GM18873 (cell line): ENCODE data around the gene PDXDC1.
"Not testable (repeated sequence)": the region's sequence is repeated elsewhere in the genome, so short reads cannot be mapped to it uniquely, and the experiment has no call there.

Source experiments
- ATAC-seq: cut with Tn5 transposase; IDR thresholded peaks from one replicate; pipeline ENCODE4 v1.9.1; 2021; ENCODE audit warnings: mild to moderate bottlenecking, moderate library complexity, moderate number of reproducible peaks; ENCODE audit not compliant: unreplicated experiment, low FRiP score

Gene PDXDC1

DNA sequence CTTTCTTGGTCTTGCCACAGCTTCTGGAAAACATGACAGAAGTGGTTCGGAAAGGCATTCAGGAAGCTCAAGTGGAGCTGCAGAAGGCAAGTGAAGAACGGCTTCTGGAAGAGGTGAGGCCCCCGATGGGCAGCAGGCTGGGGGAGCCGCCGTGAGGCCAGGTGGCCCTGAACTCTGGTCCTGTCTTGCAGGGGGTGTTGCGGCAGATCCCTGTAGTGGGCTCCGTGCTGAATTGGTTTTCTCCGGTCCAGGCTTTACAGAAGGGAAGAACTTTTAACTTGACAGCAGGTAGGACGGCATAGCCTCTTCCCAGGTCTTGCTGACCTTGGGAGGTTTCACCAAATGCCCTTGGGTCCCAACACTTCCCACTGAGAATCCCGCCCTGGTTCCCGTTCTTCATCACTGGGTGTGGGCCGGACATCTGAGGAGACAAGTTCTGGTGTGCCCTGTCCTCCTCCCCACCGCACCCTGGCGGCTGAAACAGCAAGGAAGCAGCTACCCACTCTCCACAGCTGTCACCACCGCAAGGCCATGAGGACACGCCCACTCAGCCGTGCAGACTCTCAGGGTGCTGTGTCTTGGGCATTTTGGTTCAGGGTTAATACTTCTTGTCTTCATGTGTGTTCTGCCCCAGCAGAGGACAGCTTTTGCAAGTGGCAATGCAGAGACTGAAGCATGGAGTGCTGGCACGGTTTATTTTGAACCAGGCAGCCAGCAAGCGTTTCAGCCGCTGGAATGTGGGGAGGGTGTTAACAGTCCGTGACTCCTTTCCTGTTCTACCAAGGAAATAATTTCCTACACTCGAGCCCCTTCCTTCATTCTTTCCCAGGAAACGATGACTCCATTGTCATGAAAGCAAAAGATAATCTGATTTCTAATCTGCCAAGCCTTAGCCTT is 59.7 kb downstream of the PDXDC1 start:
- ATAC-seq = no peak

GRCh38 chr16:15035163-15035729 is 60.4 kb downstream of the PDXDC1 start:
- no peak for ATAC-seq

DNA sequence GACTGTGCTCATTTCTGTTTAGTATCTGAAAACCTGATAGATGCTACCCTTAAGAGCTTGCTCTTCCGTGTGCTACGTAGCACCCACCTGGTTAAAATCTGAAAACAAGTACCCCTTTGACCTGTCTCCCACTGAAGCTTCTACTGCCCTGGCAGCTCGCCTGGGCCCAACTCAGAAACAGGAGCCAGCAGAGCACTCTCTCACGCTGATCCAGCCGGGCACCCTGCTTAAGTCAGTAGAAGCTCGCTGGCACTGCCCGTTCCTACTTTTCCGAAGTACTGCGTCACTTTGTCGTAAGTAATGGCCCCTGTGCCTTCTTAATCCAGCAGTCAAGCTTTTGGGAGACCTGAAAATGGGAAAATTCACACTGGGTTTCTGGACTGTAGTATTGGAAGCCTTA is 62.2 kb downstream of the PDXDC1 start:
- no peak for ATAC-seq

DNA sequence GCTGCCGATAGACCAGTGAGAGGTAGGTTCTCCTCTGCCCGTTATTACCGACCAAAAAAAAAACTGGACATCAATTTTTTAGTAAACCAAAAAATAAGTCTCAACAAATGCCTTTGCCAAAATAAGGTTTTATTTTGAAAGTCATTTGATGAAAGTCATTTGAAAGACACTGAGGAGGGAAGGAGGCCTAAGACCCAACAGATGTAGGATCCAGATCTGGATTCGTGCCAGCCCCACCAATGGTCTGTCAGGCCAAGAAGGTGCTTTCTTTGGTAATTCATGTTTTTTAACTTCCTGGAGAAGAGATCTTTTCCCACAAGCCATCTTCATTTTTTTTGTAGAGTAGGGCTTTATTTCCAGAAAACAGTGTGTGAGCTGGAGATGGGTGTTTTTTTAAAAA is 62.9 kb downstream of the PDXDC1 start:
- no peak for ATAC-seq

GRCh38 chr16:15038689-15039088 is 63.9 kb downstream of the PDXDC1 start:
- ATAC-seq = no peak

DNA sequence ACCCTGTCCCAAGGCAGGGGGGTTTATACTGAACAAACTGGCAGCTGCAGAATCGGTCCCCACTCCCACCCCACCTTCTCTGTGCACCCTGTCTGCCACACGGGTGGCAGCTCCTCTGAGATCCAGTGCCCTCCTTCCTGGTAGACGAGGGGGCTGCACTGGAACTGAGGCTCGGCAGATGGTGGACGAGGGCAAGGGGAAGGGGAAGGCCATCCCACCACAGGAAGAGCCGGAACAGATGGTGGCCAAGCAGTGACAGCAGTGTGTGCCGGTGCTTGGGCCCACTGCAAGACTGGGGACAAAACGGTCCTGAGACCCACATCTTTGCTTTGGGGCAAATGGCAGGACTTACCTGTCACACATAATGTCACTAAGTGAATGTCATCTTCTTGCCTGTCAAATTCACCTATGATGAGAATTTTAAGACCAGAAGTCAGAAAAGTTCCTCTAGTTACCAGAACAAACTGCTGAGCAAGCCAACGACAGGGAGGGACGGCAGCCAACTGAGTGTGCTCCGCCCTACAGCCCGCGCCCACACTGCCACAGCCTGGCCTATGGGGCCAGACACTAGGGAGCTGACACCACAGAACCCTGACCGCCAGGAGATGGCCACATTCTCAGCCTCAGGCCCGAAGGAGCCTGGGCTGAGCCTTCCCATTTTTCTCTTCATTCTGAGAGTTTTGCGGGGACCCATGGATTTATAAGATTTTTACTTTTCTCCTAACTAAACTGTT is 66.6 kb downstream of the PDXDC1 start:
- ATAC-seq = no peak

- ATAC-seq = no peak
Observed at GRCh38 chr16:15043344-15043743, 68.5 kb downstream of the PDXDC1 start.

- ATAC-seq = no peak
Observed at GRCh38 chr16:15044286-15044685, 69.5 kb downstream of the PDXDC1 start.

DNA sequence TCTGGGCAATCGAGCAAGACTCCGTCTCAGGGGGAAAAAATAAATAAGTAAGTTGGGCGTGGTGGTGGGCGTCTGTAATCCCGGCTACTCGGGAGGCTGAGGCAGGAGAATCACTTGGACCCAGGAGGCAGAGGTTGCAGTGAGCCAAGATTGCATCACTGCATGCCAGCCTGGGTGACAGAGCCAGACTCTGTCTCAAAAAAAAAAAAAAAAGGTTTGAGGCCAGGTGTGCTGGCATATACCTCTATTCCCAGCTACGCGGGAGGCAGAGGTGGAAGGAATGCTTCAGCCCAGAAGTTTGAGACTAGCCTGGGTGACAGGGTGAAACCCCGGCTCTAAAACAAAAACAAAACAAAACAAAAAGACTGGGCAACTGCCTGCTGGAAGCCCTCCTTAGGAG is 70.4 kb downstream of the PDXDC1 start:
- ATAC-seq = not testable (repeated sequence)

DNA sequence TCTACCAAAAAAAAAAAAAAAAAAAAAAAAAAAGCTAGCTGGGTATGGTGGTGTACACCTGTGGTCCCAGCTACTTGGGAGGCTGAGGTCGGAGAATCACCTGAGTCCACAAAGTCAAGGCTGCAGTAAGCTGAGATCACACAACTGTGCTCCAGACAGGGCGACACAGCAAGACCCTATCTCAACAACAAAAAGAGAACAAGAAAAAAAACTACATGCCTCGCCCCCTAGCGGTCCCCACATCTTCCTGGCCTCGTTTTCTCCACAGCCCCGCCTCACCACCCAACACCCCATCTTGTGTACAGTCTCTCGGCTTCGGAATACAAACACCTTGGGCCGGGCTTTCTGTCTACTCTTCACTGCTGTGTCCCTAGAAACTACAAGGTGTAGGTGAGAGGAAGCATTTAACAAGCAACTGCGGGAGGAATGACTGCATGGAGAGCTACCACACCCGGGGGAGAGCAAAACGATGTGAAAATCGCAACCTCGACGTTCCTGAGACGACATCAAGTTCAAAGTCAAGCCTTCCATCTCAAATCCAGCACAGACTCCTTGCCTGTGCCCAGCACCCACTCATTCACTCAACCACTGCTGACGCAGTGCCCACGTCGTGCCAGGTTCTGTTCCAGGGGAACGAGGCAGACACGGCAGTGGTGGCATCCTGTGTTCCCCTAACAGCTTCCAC is 72.0 kb downstream of the PDXDC1 start:
- ATAC-seq = no peak

DNA sequence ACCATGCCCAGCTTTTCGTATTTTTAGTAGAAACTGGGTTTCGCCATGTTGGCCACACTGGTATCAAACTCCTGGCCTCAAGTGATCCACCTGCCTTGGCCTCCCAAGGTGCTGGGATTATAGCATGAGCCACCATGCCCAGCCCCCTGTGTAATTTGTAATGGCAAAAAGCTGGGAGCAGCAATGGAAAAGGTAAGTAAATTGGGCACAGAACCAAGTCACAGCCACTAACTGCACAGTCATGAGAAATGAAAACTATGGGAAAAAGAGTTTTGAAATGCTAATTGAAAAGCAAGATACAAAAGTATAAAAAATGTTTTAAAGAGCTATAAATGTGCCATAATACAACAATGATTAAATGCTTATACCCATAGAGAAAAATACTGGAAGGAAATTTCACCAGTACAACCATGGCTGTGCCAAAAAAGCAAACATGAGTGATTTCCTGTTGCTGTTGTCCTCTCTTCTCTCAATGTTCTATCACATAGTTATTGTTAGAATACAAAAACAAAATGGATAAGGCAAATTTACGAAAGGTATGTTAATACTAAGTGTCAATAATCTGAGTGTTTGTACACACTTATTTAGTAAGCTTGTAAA is 74.9 kb downstream of the PDXDC1 start:
- ATAC-seq = no peak

DNA sequence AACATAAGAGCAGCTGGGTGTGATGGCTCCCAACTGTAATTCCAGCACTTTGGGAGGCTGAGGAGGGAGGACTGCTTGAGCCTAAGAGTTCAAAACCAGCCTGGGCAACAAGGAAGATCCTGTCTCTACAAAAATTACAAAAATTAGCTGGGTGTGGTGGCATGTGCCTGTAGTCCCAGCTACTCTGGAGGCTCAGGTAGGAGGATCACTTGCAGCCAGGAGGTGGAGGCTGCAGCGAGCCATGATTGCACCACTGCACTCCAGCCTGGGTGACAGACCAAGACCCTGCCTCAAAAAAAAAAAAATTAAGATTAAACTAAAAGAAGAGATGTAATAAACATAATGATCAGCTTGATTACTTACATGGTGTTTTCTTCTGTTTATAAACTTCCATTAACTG is 75.6 kb downstream of the PDXDC1 start:
- not testable (repeated sequence) for ATAC-seq

DNA sequence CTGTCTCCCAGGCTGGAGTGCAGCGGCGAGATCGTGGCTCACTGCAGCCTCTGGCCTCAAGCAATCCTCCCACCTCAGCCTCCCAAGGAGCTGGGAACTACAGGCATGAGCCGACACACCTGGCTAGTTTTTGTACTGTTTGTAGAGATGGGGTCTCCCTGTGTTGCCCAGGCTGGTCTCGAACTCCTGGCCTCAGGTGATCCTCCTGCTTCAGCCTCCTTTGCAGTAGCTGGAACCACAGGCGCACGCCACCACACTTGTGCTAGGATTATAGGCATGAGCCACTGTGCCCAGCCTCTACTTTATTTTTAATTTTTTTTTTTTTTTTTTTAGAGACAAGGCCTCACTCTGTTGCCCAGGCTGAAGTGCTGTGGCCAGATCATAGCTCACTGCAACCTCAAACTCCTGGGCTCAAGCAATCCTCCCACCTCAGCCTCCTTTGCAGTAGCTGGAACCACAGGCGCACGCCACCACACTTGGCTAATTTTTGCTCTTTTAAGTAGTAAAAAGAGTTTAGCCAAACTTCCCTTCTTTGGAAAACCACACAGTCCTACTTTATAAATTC is 76.6 kb downstream of the PDXDC1 start:
- no peak for ATAC-seq

GRCh38 chr16:15052747-15053476 is 78.1 kb downstream of the PDXDC1 start:
- ATAC-seq = no peak

DNA sequence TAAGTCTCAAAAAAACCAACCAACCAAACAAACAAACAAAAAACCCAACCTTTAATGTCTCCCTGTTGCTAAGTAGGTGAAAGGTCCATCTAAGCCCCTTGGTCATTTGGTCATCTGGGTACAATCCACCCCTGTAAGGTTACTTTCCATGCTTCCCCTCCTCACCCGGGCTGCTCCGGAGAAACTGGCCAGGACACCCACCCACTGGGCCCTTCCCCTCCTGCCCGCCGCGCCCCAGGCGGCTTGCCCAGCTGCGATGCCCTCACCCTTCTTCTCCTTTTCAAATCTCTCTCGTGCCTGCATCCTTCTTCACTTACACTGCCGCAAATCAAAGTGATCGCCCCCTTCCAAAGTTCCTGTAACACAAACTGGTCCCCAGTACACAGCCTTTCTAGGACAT is 79.1 kb downstream of the PDXDC1 start:
- ATAC-seq = no peak

DNA sequence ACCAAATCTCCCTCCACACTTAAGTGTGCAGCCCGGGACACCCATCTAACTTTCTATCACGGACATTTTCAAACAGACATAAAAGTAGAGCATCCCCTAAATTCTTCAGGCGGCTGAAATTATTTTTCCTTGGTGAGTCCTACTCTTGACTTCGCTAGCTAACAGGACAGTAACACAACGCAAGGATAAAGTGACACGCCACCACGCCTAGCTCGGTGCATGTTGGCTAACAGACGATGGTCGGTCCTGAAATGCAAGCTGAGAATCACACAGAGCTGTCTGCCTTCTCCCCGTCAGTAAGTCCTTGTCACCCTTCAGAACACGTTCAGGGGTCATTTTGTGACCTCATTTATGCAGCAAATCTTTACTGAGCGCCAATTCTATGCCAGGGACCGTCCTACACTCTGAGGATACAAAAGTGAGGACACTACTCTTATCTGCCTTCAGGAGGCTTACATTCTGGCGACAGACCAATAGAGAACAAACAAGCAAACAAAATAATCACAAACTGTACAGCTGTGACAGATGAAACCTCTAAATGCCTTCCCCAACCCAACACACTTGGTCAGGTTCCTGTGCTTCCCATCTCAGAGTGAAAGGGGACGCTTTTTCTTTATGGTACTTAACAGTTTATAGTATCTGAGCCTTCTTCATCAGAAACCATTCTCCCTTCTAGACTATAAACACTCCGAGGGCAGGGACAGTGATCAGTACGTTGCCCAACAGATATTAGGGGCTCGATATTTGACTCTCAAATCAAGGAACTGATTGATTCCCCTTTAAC is 79.7 kb downstream of the PDXDC1 start:
- ATAC-seq = no peak

- ATAC-seq = peak; percentile 42
Observed at GRCh38 chr16:15055141-15056053, 80.6 kb downstream of the PDXDC1 start.
